BLaER1 treated with 17β-estradiol and CSF1 and Interleukin-3, amounts not matched to agents 10 nM and 100 nM (cell line): ENCODE measurements around the gene TET3.

Source experiments
- H3K27ac ChIP-seq, 11 experiments: shearing (Covaris generic); formaldehyde crosslinking; 2 replicates each; pipeline ENCODE4 v1.8.1; 2022
- H3K27me3 ChIP-seq, 11 experiments: shearing (Covaris generic); formaldehyde crosslinking; 2 replicates each; pipeline ENCODE4 v1.8.1; 2022
- H3K36me3 ChIP-seq, 11 experiments: shearing (Covaris generic); formaldehyde crosslinking; 2 replicates each; pipeline ENCODE4 v1.8.1; 2022
- H3K4me1 ChIP-seq, 10 experiments: shearing (Covaris generic); formaldehyde crosslinking; 2 replicates each; pipeline ENCODE4 v1.8.1; 2022
- H3K4me2 ChIP-seq, 11 experiments: shearing (Covaris generic); formaldehyde crosslinking; 2 replicates each; pipeline ENCODE4 v1.8.1; 2022
- H3K4me3 ChIP-seq, 10 experiments: shearing (Covaris generic); formaldehyde crosslinking; 2 replicates each; pipeline ENCODE4 v1.8.1; 2022
- H3K9ac ChIP-seq, 11 experiments: shearing (Covaris generic); formaldehyde crosslinking; 2 replicates each; pipeline ENCODE4 v1.8.1; 2022
- H3K9me3 ChIP-seq, 11 experiments: shearing (Covaris generic); formaldehyde crosslinking; replicated peaks in 1 of 11; 2 replicates each; pipeline ENCODE4 v1.8.1; 2022
- H4K20me1 ChIP-seq, 11 experiments: shearing (Covaris generic); formaldehyde crosslinking; 2 replicates each; pipeline ENCODE4 v1.8.1; 2022
- Cebpa-rat ChIP-seq, 11 experiments: shearing (Covaris generic); IDR thresholded peaks; 2 replicates each; pipeline ENCODE4 v1.8.1; 2022

TET3 gene

DNA sequence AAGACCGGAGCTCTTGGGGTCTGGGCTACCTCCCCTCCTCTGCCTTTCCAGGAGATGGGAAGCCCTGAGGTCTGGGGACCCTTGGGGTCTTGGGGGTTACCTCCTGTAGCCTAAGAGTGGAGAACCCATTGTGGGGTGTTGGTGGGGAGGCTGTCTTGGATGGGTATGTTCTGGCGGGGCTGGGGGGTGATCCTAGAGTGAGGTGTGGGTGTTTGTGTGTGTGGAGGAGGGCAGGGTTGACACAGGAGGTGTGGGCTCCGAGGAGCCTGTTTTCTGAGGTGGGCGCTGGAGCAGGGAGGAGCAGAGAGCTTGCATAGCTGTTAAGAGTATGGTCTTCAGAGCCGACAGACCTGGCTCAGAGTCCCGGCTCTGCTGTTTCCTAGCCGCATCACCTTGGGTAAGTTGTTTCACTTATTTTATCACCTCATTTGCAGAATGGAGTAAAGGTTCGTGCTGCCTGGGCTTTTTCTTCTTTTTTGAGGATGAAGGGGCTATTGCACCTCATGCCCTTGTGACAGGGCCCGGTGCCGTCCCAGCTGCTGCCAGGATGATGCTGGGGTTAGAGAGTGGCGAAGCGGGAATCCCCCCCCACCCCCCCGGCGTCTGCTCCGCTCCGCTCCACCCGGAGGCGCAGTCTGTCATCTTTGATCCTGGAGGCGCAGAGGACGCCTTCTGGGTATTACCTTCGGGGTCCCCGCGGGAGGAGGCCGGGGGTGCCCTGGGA lies 17.2 kb downstream of the TET3 start:
- Histone ChIP-seq H3K4me2 (peak overlapping the region; percentile 92 to 99 (median 98)), H3K9ac (peak overlapping the region in 9 of 11 experiments; percentile 55 to 77 (median 69); a peak in 17 of 22 replicates), H3K27ac (no peak overlapping the region), H3K4me3 (peak overlapping the region; percentile 47 to 71 (median 60)), H4K20me1 (peaks cover 98 to 100% (median 99%) of the 10 kb centered on the region in 11 experiments), H3K9me3 (no peaks in the 10 kb centered on the region), H3K4me1 (peaks cover 96 to 99% (median 98%) of the 10 kb centered on the region in 10 experiments), H3K27me3 (no peaks in the 10 kb centered on the region), H3K36me3 (peaks cover 40 to 63% (median 54%) of the 10 kb centered on the region in 11 experiments)
- TF ChIP-seq Cebpa-rat (IDR thresholded peaks at IDR 0.05): no peak

DNA sequence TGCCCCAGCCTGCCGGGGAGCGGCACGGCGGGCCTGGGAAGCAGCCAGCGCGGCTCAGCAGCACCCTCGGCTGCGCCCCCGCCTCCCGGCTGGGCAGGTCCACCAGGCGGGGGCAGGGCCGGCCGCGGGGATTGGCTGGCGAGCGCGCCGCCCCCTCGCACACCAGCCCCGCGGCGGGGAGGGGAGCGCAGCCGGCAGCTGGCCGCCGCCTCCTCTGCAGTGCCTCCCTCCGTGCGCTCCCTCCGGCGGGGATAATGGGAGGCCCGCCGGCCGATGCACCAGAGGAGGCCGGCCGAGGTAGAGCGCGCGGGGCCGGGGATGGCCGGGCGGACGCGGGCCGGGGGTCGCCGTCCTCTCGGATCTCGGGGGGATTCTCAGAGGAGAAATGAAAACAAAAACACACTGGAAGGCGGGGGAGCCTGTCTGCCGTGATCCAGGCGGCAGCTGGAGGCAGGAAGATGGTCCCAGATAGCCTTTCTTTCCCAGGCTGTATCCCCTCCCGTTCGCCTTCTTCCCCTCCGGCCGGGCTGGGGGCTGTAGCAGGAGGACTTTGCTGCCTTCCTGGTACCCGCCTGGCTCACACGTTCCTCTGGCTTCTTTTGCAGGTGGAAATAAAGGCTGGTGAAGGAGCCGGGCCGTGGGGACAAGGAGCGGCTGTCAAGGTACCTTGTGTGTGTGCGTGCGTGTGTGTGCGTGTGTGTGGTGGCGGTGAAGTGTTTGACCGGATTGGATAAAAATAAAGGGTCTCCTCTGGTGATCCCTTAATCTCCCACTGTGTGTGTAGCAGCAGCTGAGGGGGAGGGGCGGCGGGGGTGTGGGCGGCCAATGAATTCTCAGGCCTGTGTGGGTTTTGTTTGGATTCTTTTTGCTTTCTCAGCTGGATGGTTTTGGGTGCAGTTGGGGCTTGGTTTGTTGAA lies 18.1 kb downstream of the TET3 start:
- Histone ChIP-seq H4K20me1 (peaks cover 98 to 100% (median 99%) of the 10 kb centered on the region in 11 experiments), H3K4me1 (peaks cover 96 to 99% (median 98%) of the 10 kb centered on the region in 10 experiments), H3K4me3 (peak overlapping the region; percentile 47 to 71 (median 60)), H3K9ac (peak overlapping the region; percentile 52 to 77 (median 69); a peak in 21 of 22 replicates), H3K9me3 (no peaks in the 10 kb centered on the region), H3K4me2 (peak overlapping the region; percentile 92 to 99 (median 98)), H3K27ac (peak overlapping the region in 8 of 11 experiments; percentile 1 to 64 (median 27); a peak in 10 of 22 replicates), H3K36me3 (peaks cover 45 to 63% (median 52%) of the 10 kb centered on the region in 11 experiments), H3K27me3 (no peaks in the 10 kb centered on the region)
- no peak for TF ChIP-seq Cebpa-rat (IDR thresholded peaks at IDR 0.05)

DNA sequence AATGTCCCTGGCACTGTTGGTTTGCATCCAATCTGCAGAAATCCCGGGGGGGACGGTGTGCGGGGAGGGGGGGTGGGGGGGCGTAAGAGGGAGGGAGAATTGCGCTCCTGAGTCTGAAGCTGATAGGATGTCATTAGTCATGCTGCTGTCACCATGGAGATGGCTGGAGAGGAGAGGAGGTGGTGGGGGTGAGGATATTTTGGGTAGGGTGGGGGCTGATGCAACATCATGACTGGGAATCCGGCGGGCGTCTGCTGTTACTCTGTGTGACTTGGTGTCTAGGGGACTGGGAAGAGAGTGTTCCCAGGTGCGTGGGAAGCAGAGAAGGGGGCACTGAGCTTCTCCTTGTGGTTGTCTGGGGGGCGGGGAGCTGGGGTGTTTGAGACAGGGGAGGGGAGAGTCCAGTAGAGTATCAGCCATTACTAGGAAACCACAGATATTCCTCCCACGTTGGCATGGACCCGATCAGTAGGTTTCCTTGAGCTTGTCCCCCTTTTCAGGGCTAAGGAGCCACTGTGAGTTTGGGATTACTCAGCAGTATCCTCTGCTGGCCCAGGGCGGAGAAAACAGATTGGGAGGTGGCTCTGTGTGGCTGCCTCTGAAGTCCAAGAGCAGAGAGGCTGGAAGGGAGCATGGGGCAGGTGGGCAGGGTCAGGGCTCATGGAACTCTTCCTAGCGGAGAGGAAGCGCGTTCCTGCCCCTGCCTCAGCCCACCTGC lies 18.9 kb downstream of the TET3 start:
- Histone ChIP-seq H3K36me3 (peaks cover 43 to 63% (median 53%) of the 10 kb centered on the region in 11 experiments), H3K27ac (peak overlapping the region in 5 of 11 experiments; percentile 29 to 61 (median 45); a peak in 8 of 22 replicates), H4K20me1 (peaks cover 98 to 100% (median 99%) of the 10 kb centered on the region in 11 experiments), H3K27me3 (no peaks in the 10 kb centered on the region), H3K4me3 (no peak overlapping the region; a peak in 3 of 20 replicates), H3K4me1 (peaks cover 96 to 99% (median 98%) of the 10 kb centered on the region in 10 experiments), H3K9ac (peak overlapping the region in 8 of 11 experiments; percentile 1 to 76 (median 16); a peak in 8 of 22 replicates), H3K9me3 (no peaks in the 10 kb centered on the region), H3K4me2 (peak overlapping the region; percentile 73 to 99 (median 98))
- TF ChIP-seq Cebpa-rat (IDR thresholded peaks at IDR 0.05): no peak

DNA sequence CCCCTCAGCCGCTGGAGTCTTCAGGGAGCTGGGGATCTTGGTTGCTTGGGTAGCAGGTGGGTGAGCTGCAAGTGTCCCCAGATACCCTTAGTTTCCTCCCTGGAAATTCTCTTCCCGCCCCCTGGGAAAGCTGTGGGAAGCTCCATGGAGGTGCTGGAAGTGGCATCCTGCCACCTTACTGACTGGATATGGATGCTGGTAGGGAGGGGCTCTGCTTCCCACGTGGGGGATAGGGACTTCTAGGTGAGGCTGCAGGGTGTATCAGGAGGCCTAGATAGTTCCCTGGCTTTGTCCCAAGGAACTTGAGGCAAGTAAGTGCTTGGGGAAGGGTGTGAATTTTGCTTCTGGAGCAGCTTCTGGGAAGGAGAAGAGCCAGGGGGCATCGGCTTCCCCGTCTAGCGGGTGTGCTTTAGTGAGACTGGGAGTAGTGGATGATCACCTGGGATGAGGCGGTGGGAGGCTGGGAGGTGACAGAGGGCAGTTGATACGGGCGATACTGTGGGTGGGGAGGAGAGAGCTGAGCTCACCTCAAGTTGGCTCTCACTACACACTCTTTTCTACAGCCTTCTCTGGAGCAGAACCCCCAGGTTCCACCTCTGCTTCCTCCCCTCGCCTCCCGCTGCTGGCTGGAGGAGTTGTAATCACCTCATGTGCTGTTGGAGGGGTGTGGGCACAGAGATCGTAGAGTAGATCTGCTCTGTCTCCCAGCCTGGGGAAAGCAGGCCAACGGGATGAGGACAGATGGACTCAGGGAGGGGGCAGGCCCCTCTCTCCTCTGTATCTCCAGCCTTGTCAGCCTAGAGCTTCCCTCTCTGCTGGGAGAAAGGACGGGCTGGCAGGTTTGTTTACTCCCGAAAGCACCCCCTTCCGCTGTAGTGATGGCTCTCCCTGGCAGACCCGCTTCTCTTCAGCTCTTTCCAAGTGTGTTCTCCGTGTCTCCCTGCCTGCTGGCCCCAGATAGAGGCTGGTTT lies 19.8 kb downstream of the TET3 start:
- Histone ChIP-seq H3K4me2 (peak overlapping the region; percentile 57 to 99 (median 76)), H3K9me3 (no peaks in the 10 kb centered on the region), H4K20me1 (peaks cover 98 to 100% (median 99%) of the 10 kb centered on the region in 11 experiments), H3K27me3 (no peaks in the 10 kb centered on the region), H3K4me1 (peaks cover 92 to 99% (median 95%) of the 10 kb centered on the region in 10 experiments), H3K36me3 (peaks cover 43 to 63% (median 54%) of the 10 kb centered on the region in 11 experiments), H3K4me3 (no peak overlapping the region; a peak in 1 of 20 replicates), H3K9ac (peak overlapping the region in 10 of 11 experiments; percentile 1 to 52 (median 16); a peak in 10 of 22 replicates), H3K27ac (peak overlapping the region in 7 of 11 experiments; percentile 5 to 61 (median 31); a peak in 10 of 22 replicates)
- no peak for TF ChIP-seq Cebpa-rat (IDR thresholded peaks at IDR 0.05)

DNA sequence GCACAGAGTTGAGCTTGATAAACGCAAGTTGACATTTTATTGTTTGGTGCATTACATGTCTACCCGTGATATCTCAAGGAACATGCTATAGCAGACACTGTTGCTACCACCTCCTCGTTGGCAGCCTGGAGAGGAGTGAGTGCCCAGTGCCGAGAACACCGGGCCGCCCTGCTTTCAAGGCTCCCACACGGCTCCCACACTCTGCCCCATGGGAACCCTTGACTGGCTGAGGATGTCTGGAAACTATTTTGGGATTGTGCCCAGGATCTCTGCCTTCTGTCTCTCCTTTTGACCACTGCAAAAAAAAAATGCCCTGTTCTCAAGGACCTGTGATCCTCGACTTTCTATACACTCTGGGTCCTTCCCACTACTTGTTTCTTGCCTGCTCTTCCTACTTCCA lies 21.1 kb downstream of the TET3 start:
- Histone ChIP-seq H4K20me1 (peaks cover 98 to 100% (median 99%) of the 10 kb centered on the region in 11 experiments), H3K4me2 (peak overlapping the region; percentile 57 to 99 (median 76); a peak in 19 of 22 replicates), H3K4me1 (peaks cover 80 to 90% (median 84%) of the 10 kb centered on the region in 10 experiments), H3K27ac (peak overlapping the region in 1 of 11 experiments; percentile 59; a peak in 1 of 22 replicates), H3K9me3 (no peaks in the 10 kb centered on the region), H3K9ac (peak overlapping the region in 1 of 11 experiments; percentile 37; a peak in 1 of 22 replicates), H3K4me3 (no peak overlapping the region), H3K36me3 (peaks cover 54 to 72% (median 66%) of the 10 kb centered on the region in 11 experiments), H3K27me3 (no peaks in the 10 kb centered on the region)
- no peak for TF ChIP-seq Cebpa-rat (IDR thresholded peaks at IDR 0.05)

DNA sequence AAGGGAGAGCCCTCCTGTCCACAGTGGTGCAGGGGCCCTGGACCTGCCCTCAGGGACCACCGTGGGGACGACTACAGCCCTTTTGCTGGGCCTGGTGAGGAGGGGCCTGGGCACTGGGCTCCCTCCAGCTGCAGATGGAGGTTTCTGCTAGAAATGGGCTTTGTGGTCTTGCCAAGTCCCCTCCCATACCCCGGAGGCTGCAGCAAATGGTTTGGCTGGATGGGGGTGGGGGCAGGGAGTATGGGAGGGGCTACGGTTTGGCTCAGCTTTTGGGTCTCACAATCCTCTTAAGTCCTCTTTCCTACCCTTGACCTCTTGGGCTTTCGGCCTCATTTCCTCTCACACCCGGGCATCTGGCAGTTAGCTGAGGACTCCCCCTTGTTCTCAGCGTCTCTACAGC lies 21.7 kb downstream of the TET3 start:
- Histone ChIP-seq H3K36me3 (peaks cover 58 to 79% (median 73%) of the 10 kb centered on the region in 11 experiments), H3K9ac (peak overlapping the region in 1 of 11 experiments; percentile 37; a peak in 1 of 22 replicates), H3K9me3 (no peaks in the 10 kb centered on the region), H3K27ac (no peak overlapping the region), H3K27me3 (no peaks in the 10 kb centered on the region), H3K4me1 (peaks cover 74 to 83% (median 78%) of the 10 kb centered on the region in 10 experiments), H3K4me3 (no peak overlapping the region), H4K20me1 (peaks cover 98 to 100% (median 99%) of the 10 kb centered on the region in 11 experiments), H3K4me2 (peak overlapping the region; percentile 42 to 99 (median 76); a peak in 21 of 22 replicates)
- no peak for TF ChIP-seq Cebpa-rat (IDR thresholded peaks at IDR 0.05)

DNA sequence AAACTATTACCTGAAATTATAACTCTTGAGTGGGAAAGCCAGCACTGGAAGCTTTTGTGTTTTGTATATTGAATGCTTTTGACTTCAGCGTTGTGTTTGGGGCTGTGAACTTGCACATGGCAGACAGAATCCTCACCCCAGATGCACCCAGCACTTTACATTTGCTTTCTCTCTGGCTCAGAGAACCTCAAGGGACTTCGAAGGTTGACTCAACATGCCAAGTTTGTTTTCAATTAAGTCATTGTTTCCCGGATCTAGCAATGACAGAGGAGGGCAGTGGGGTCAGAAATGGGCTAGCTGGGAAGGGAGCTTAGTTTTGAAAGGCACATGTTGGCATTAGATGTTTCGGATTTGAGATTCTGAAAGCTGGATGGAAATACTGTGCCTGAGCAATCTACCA lies 22.4 kb downstream of the TET3 start:
- Histone ChIP-seq H3K4me2 (peak overlapping the region; percentile 18 to 99 (median 73); a peak in 21 of 22 replicates), H3K4me1 (peaks cover 67 to 77% (median 71%) of the 10 kb centered on the region in 10 experiments), H3K4me3 (no peak overlapping the region), H3K36me3 (peaks cover 58 to 85% (median 80%) of the 10 kb centered on the region in 11 experiments), H3K9ac (no peak overlapping the region), H3K27ac (peak overlapping the region in 3 of 11 experiments; percentile 2 to 28 (median 27); a peak in 2 of 22 replicates), H4K20me1 (peaks cover 98 to 100% (median 99%) of the 10 kb centered on the region in 11 experiments), H3K9me3 (no peaks in the 10 kb centered on the region), H3K27me3 (no peaks in the 10 kb centered on the region)
- no peak for TF ChIP-seq Cebpa-rat (IDR thresholded peaks at IDR 0.05)
